ENCODE results near the gene ELK1. TPM values are rescaled to one million over a fixed set of nuclear protein-coding genes. Genes with fewer than 3 reads are reported as not detected.

Gene ELK1
- total and polyA plus RNA-seq, 2 of the 4 experiments (the other 2 are of a cell fraction), result 10.0 to 24.3 TPM

- Histone ChIP-seq H2AK5ac (ENCODE audit: low read depth, low read length) (no peak overlapping the region), H3K36me3 (ENCODE audit: control insufficient read depth, insufficient read depth, low read length) (no peaks in the 10 kb centered on the region), H2BK15ac (ENCODE audit: low read depth, low read length) (no peak overlapping the region), H3K79me1 (ENCODE audit: low read depth in 1 of 2, low read length in 2 of 2) (no peaks in the 10 kb centered on the region), H3K4ac (ENCODE audit: low read depth, low read length) (no peak overlapping the region), H2AK9ac (replicated peaks; ENCODE audit: low read depth, low read length, poor library complexity) (no peak overlapping the region), H3K14ac (replicated peaks; ENCODE audit: low read depth, low read length) (no peak overlapping the region), H3K4me2 (ENCODE audit: low read depth, low read length) (no peak overlapping the region), H2BK5ac (ENCODE audit: low read depth, low read length, poor library complexity, severe bottlenecking) (no peak overlapping the region), H3K9me1 (ENCODE audit: insufficient read depth, low read length) (no peaks in the 10 kb centered on the region), H3K4me1 (ENCODE audit: control insufficient read depth, insufficient read depth, low read length) (no peaks in the 10 kb centered on the region), H3K56ac (ENCODE audit: extremely low read depth, insufficient read depth, low read length) (no peak overlapping the region), H4K20me1 (ENCODE audit: insufficient read depth, low read length) (no peaks in the 10 kb centered on the region), H4K91ac (ENCODE audit: insufficient read depth, low read depth, low read length) (no peak overlapping the region), H2AFZ (replicated peaks; ENCODE audit: low read length, poor library complexity) (no peak overlapping the region), H3K9me3 (ENCODE audit: control insufficient read depth, insufficient read depth, low read length) (no peaks in the 10 kb centered on the region), H2BK120ac (ENCODE audit: low read depth, low read length) (no peak overlapping the region), H3K18ac (ENCODE audit: low read depth, low read length) (no peak overlapping the region), H3K4me3 (ENCODE audit: insufficient read depth, low read depth, low read length) (no peak overlapping the region), H3K9ac (ENCODE audit: low read depth, low read length) (no peak overlapping the region), H3K27ac (ENCODE audit: insufficient read depth, low read length) (no peak overlapping the region), H4K8ac (ENCODE audit: low read depth in 2 of 2, low read length in 2 of 2) (no peak overlapping the region), H4K5ac (ENCODE audit: low read depth, low read length) (no peak overlapping the region), H3K23ac (ENCODE audit: low read depth, low read length) (no peak overlapping the region), H2BK20ac (ENCODE audit: low read depth, low read length) (no peak overlapping the region), H3K27me3 (ENCODE audit: control insufficient read depth, insufficient read depth, low read length) (peaks cover 10% of the 10 kb centered on the region; the same call in 1 of the 2 replicates)
- BruUV-seq (replicated peaks), result no TSS peak
- intact Hi-C loops (cut with micrococcal nuclease) (no loop called here), in situ Hi-C loops (cut with MboI; ENCODE audit: low sequenced_read_pairs) (no loop called here), dilution Hi-C loops (cut with HindIII; ENCODE audit: low sequenced_read_pairs, unreplicated experiment) (no loop called here)
- TF ChIP-seq RCOR1 (IDR thresholded peaks at IDR 0.05; ENCODE audit: insufficient replicate concordance, low read length) (no peak), BHLHE40 (IDR thresholded peaks at IDR 0.05; ENCODE audit: low read depth, low read length) (no peak), MAFK (IDR thresholded peaks at IDR 0.05; ENCODE audit: low read depth, low read length) (no peak), MAZ (IDR thresholded peaks at IDR 0.05; ENCODE audit: borderline replicate concordance, low read depth, low read length) (no peak), CHD1 (IDR thresholded peaks at IDR 0.05; ENCODE audit: low read depth, low read length) (no peak), RAD21 (IDR thresholded peaks at IDR 0.05; ENCODE audit: low read length) (no peak), MXI1 (IDR thresholded peaks at IDR 0.05; ENCODE audit: borderline replicate concordance, low read depth, low read length) (no peak)
- TF ChIP-seq, protein P1, sequence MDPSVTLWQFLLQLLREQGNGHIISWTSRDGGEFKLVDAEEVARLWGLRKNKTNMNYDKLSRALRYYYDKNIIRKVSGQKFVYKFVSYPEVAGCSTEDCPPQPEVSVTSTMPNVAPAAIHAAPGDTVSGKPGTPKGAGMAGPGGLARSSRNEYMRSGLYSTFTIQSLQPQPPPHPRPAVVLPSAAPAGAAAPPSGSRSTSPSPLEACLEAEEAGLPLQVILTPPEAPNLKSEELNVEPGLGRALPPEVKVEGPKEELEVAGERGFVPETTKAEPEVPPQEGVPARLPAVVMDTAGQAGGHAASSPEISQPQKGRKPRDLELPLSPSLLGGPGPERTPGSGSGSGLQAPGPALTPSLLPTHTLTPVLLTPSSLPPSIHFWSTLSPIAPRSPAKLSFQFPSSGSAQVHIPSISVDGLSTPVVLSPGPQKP (IDR thresholded peaks at IDR 0.05; ENCODE audit: borderline replicate concordance, low read depth, low read length), result no peak
- ChIA-PET CTCF (no interaction called here), POLR2A (ENCODE audit: unreplicated experiment) (no interaction called here)
- 60% methylated on average over 1 of the region's 6 CpGs; no CpG with 5 or more reads in 1 of the 2 experiments for WGBS, 2 experiments (ENCODE audit: extremely low coverage in 2 of 2, insufficient read length in 1 of 2)
- no peak for ATAC-seq (ENCODE audit: low read depth)
- no peak for DNase-seq
Observed at GRCh38 chrX:47687263-47687662, 36.9 kb upstream of the ELK1 start.

Measured in IMR-90 (cell line).